SJSA1 (cell line): ENCODE measurements around the gene RRH. TPM values are rescaled to one million over a fixed set of nuclear protein-coding genes. Genes with fewer than 3 reads are reported as not detected.
A peak's percentile ranks its signal among the peaks of the same experiment; 100 is the strongest.
"Not testable (repeated sequence)": the region's sequence is repeated elsewhere in the genome, so short reads cannot be mapped to it uniquely, and the experiment has no call there.

Experiments
- DNase-seq, 2 experiments: peaks; one replicate each; pipeline ENCODE4 v3.0.0-alpha.2; 2015 to 2020; ENCODE audit warnings: low spot score in 2 of 2, low read depth in 1 of 2
- H3K27ac ChIP-seq: fragments of 250-450 bp; sonication (Bioruptor Pico); 2 replicates; pipeline ENCODE4 v1.5.1; 2020; ENCODE audit warnings: mild to moderate bottlenecking, moderate library complexity
- H3K27me3 ChIP-seq: fragments of 250-450 bp; sonication (Bioruptor Pico); replicated peaks from 2 replicates; pipeline ENCODE4 v1.5.1; 2020; ENCODE audit warnings: mild to moderate bottlenecking, moderate library complexity
- H3K36me3 ChIP-seq: fragments of 250-450 bp; sonication (Bioruptor Pico); 2 replicates; pipeline ENCODE4 v1.5.1; 2020; ENCODE audit warnings: mild to moderate bottlenecking
- H3K4me1 ChIP-seq: fragments of 250-450 bp; sonication (Bioruptor Pico); replicated peaks from 2 replicates; pipeline ENCODE4 v1.6.1; 2021; ENCODE audit warnings: mild to moderate bottlenecking
- H3K4me3 ChIP-seq: fragments of 250-450 bp; sonication (Bioruptor Pico); 2 replicates; pipeline ENCODE4 v1.5.1; 2020; ENCODE audit warnings: mild to moderate bottlenecking
- H3K9me3 ChIP-seq: fragments of 250-450 bp; sonication (Bioruptor Pico); replicated peaks from 2 replicates; pipeline ENCODE4 v1.5.1; 2020; ENCODE audit warnings: mild to moderate bottlenecking
- total RNA-seq: library from RNA; depleted of rRNA; stranded (reverse); fragments of >200 nt; shearing (Covaris generic); gene quantifications from 2 replicates; pipeline ENCODE4 v1.2.3, GENCODE V29; 2014

The RRH gene
- total RNA-seq, 1 experiment from 2014 or later = not detected

DNA sequence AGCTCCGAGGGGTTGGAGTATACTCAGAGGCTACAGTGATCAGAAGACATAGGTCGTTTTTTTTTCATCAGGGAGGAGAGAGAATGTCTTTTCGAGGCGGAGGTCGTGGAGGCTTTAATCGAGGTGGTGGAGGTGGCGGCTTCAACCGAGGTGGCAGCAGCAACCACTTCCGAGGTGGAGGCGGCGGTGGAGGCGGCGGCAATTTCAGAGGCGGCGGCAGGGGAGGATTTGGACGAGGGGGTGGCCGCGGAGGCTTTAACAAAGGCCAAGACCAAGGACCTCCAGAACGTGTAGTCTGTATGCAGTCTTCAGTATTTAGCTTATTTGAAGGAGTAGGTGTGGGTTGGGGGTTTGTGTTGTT lies 11.7 kb upstream of the RRH start:
- Histone ChIP-seq H3K27me3 (no peaks in the 10 kb centered on the region), H3K27ac (peak overlapping the region; percentile 58), H3K4me1 (peaks cover 8% of the 10 kb centered on the region), H3K9me3 (no peaks in the 10 kb centered on the region), H3K4me3 (peak overlapping the region; percentile 55), H3K36me3 (peaks cover 38% of the 10 kb centered on the region)
- no peak for DNase-seq

DNA sequence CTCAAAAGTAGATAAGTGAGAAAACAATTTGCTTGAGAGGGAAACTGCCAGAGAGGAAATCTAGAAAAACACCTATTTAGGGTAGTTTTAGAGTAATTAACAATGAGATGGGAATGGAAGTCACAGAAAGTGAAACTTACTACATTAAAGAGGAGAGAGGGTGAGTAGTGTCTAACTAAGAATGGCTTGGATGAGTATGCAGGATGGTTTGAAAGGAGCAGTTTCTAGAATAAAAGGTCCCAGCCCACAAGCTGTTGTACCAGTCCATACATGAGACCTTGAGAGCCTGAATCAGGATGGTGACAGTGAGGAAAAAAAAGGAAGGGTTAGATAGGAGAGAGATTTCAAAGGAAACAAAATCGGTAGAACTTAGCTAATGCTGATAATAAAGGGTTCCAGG lies 10.9 kb upstream of the RRH start:
- H3K9me3 ChIP-seq = no peaks in the 10 kb centered on the region
- no peak for DNase-seq
- peaks cover 45% of the 10 kb centered on the region for H3K36me3 ChIP-seq
- H3K27ac ChIP-seq = no peak overlapping the region
- peaks cover 8% of the 10 kb centered on the region for H3K4me1 ChIP-seq
- peak overlapping the region; percentile 55; the same call in 1 of the 2 replicates for H3K4me3 ChIP-seq
- no peaks in the 10 kb centered on the region for H3K27me3 ChIP-seq

DNA sequence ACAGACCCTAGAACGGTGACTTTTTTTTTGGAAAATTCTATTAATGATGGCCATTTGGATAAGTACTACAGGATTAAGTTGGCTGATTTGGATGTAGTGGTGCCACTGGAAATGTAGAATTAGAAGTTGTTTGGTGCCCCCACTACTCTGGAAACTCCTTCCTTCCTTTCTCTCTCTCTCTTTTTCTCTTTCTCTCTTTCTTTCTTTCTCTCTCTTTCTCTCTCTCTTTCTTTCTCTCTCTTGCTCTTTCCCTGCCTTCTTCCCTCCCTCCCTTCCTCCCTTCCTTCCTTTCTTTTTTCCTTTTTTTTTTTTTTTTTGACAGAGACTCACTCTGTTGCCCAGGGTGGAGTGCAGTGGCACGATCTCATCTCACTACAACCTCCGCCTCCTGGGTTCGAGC lies 9.5 kb upstream of the RRH start:
- H3K27me3 ChIP-seq = no peaks in the 10 kb centered on the region

DNA sequence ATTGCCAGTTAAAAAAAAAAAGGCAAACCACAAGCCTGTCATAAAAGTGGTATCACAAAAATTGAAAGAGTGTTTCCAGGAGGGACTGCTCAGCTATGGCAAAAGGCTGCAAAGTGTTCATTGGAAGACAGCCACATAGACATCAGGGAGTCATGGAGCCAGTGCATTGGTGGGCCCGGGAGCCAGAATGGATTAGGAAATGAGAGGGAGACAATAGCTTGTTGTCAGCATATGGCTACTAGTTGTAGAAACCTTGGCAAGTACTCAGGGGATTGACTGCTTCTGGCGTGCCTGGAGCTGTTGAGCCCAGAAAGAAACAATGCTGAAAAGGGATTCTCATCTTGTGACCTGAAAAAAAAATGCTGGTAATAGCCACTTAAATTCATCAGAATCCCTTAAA lies 7.2 kb upstream of the RRH start:
- no peak for DNase-seq
- Histone ChIP-seq H3K4me1 (peaks cover 8% of the 10 kb centered on the region), H3K4me3 (no peak overlapping the region), H3K36me3 (peaks cover 78% of the 10 kb centered on the region), H3K27ac (no peak overlapping the region), H3K27me3 (no peaks in the 10 kb centered on the region), H3K9me3 (no peaks in the 10 kb centered on the region)

More for the DNA sequence above, 9.5 kb upstream of the RRH start:
- DNase-seq = no peak
- Histone ChIP-seq H3K9me3 (no peaks in the 10 kb centered on the region), H3K36me3 (peaks cover 58% of the 10 kb centered on the region), H3K27ac (no peak overlapping the region), H3K4me1 (peaks cover 8% of the 10 kb centered on the region), H3K4me3 (no peak overlapping the region)

DNA sequence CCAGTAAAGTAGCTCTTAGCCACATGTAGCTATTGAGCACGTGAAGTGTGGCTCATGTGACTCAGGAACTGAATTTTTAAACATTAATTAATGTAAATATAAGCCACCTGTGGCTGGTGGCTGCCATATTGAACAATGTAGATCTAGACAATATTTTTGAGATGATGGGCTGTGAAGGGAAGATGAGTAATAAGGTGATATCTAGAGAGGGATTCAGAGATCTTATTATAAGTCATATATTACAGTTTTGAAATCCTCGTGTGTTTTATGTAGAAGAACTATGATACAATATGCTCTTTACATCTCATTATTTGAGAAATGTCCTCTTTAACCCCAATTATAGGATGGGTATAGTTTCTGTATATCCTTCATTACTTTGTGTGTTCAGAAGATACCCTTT lies 6.6 kb upstream of the RRH start:
- peaks cover 8% of the 10 kb centered on the region for H3K4me1 ChIP-seq
- peaks cover 82% of the 10 kb centered on the region for H3K36me3 ChIP-seq
- no peaks in the 10 kb centered on the region for H3K27me3 ChIP-seq
- no peak overlapping the region for H3K27ac ChIP-seq
- H3K4me3 ChIP-seq = no peak overlapping the region
- DNase-seq = no peak
- H3K9me3 ChIP-seq = no peaks in the 10 kb centered on the region

DNA sequence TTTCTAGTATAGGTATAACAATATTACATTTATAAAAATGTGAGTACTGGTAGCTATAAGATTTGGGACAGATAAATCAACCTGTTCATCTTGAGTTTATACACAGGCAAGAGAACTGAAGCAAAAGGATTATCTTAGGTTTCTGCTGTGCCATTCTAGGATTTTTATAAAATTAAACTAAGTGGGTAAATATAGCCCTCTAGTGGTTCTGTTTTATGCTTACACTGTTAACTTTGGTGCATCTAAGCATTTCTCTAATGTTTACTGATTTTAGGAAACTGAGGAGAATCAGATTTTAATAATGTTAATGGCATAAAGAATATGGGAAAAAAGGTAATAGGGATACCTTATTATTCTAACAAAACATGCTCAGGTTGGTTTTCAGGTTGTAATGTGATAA lies 1.1 kb upstream of the RRH start:
- no peaks in the 10 kb centered on the region for H3K27me3 ChIP-seq
- no peak overlapping the region for H3K27ac ChIP-seq
- no peak for DNase-seq
- peaks cover 54% of the 10 kb centered on the region for H3K36me3 ChIP-seq
- no peaks in the 10 kb centered on the region for H3K9me3 ChIP-seq
- no peak overlapping the region for H3K4me3 ChIP-seq
- no peaks in the 10 kb centered on the region for H3K4me1 ChIP-seq

- H3K4me1 ChIP-seq = no peaks in the 10 kb centered on the region
These were observed 6.0 kb downstream of the RRH start for GRCh38 chr4:109833756-109834155.

DNA sequence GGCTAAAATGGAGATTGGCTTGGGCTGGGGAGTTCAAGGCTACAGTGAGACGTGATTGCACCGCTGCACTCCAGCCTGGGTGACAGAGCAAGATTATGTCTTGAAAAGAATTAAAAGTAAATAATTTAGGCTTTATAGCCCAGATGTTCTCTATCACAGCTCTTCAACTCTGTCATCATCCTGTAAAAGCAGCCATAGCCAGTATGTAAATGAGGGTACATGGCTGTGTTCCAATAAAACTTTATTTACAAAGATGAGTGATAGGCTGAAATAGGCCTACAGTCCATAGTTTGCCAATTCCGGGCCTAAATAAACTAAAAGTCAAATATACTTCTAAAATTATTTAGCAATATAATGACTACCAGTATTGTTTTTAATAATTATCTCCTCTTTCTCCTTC lies 9.2 kb downstream of the RRH start:
- Histone ChIP-seq H3K27ac (no peak overlapping the region), H3K27me3 (0 out of 2 replicates have a peak, but pooled peaks cover 2% of the 10 kb centered on the region), H3K36me3 (no peaks in the 10 kb centered on the region), H3K4me3 (no peak overlapping the region), H3K9me3 (no peaks in the 10 kb centered on the region), H3K4me1 (no peaks in the 10 kb centered on the region)
- DNase-seq = no peak

More at GRCh38 chr4:109833756-109834155, 6.0 kb downstream of the RRH start:
- Histone ChIP-seq H3K36me3 (no peaks in the 10 kb centered on the region), H3K4me3 (no peak overlapping the region), H3K9me3 (no peaks in the 10 kb centered on the region), H3K27ac (no peak overlapping the region), H3K27me3 (no peaks in the 10 kb centered on the region)
- DNase-seq = no peak

DNA sequence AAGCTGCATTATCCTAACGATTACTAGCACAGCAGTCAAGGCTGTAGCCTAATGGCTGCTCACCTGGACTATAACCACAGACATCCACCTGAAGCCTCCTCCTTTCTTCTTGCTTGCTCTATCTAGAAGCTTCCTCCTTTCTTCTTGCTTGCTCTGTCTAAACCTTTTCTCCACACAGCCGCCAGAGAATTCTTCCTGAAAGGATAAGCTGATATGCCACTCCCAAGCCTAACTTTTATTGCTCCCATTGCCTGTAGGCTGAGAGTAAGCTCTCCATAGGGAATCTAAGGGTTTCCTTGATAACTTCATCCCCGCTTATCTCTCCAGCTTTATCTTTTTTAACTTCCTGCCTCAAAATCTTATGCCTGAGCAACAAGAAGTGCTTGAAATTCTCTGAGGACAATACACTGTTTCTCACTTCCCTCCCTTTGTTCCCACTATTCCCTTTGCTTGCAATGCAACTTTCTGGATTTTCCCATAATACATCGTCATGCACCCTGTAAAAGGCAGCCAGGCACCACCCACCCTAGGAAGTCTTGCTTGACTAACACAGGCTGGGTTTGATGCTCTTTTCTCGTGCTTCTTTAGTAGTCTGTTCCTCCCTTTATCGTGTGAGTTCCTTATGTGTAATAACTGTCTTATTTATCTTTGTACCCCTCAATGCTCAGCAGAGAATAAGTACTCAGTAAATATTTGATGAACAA lies 18.8 kb downstream of the RRH start:
- Histone ChIP-seq H3K36me3 (no peaks in the 10 kb centered on the region), H3K4me3 (no peak overlapping the region), H3K27ac (no peak overlapping the region), H3K9me3 (no peaks in the 10 kb centered on the region), H3K4me1 (no peaks in the 10 kb centered on the region), H3K27me3 (no peaks in the 10 kb centered on the region)
- DNase-seq = no peak

DNA sequence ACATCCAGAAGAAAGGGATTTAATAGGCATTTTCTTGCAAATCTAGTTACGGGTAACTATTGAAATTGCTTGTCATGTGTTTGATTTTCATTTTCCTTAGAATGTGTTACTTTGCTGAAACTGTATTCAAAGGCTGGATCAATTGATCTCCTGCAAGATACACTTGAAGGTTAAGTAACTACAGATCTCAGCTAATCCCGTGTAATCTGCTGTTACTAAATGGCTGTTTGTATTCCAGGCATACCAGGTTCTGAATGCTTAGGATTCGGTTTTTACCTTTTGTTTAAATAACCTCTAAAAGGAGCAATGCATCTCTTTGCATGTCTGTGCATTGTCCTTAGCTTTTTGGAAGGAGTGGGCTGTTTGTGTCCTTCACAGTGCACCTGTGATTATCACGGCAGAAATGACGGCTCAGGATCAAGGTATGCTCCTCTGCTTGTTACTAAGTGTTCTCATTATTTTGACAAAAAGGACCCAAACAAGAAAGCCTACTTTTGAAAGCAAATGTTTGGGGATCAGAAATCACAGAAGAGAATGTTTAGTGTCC lies 20.2 kb downstream of the RRH start, which contains the start of gene LRIT3:
LRIT3 (plus strand) TSS at position 212 of the 547 bp plus-strand sequence; CDS start at position 307, 95 bp downstream.
- Histone ChIP-seq H3K36me3 (no peaks in the 10 kb centered on the region), H3K9me3 (no peaks in the 10 kb centered on the region), H3K27ac (no peak within 1 kb of the TSS), H3K27me3 (no peaks in the 10 kb centered on the region), H3K4me3 (no peak within 1 kb of the TSS), H3K4me1 (no peaks in the 10 kb centered on the region)
- DNase-seq = no peak

DNA sequence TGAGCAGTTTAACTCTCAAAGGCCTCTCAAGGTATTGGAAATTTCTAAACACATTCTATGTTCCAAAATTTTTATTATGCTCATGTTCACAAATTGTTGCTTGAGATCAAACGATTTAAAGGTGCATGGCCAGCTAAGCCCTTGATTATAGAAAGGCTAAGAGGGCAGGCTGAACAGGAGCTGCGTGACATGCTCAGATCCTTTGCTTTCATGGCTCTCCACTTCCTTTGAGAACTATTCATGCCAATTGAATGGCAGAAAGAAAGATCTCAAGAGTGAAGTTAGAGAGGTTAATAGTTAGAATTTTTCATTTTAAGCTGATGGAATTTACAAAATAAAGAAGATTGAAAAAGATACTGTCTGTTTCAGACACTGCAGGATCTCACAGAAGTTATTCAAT lies 20.7 kb downstream of the RRH start:
- H3K4me3 ChIP-seq = no peak overlapping the region
- H3K27me3 ChIP-seq = no peaks in the 10 kb centered on the region
- no peaks in the 10 kb centered on the region for H3K4me1 ChIP-seq
- no peaks in the 10 kb centered on the region for H3K9me3 ChIP-seq
- no peaks in the 10 kb centered on the region for H3K36me3 ChIP-seq
- no peak for DNase-seq
- H3K27ac ChIP-seq = no peak overlapping the region

DNA sequence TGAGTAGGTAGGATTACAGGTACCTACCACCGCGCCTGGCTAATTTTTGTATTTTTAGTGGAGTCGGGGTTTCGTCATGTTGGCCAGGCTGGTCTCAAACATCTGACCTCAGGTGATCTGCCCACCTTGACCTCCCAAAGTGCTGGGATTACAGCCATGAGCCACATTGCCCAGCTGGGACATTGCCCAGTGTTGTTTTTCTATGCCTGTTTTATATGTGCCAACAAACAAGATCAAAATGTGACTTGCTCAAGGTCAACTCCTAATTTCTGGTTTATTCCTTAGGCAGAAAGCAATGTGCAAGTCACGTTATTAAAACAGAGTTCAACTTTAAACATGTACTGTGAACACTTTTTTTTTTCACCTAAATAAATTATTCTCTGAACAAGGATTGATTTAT lies 22.8 kb downstream of the RRH start:
- Histone ChIP-seq H3K9me3 (no peaks in the 10 kb centered on the region), H3K27me3 (no peaks in the 10 kb centered on the region), H3K4me3 (no peak overlapping the region), H3K4me1 (no peaks in the 10 kb centered on the region), H3K27ac (no peak overlapping the region), H3K36me3 (no peaks in the 10 kb centered on the region)
- no peak for DNase-seq

- not testable (repeated sequence) for H3K4me3 ChIP-seq
These were observed 31.9 kb downstream of the RRH start for GRCh38 chr4:109859426-109860300.

DNA sequence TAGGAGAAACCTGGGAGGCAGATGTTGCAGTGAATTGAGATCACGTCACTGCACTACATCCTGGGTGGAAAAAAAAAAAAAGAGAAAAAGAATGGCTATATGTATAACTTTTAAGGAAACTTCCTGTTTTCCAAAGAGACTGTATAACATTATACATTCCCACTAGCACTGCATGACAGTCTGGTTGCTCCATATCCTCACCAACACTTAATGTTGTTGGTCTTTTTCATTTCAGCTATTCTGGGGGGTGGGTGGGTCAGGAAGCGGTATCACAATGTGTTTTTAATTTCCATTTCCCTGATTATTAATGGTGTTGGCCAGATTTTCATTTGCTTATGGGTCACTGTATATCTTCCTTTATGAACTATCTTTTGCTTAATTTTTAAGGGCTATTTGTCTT lies 33.5 kb downstream of the RRH start:
- DNase-seq = no peak
- Histone ChIP-seq H3K27ac (no peak overlapping the region), H3K36me3 (no peaks in the 10 kb centered on the region), H3K4me1 (no peaks in the 10 kb centered on the region), H3K4me3 (no peak overlapping the region), H3K9me3 (no peaks in the 10 kb centered on the region), H3K27me3 (no peaks in the 10 kb centered on the region)

More at GRCh38 chr4:109859426-109860300, 31.9 kb downstream of the RRH start:
- not testable (repeated sequence) for H3K9me3 ChIP-seq, H3K36me3 ChIP-seq, H3K4me1 ChIP-seq, DNase-seq, H3K27ac ChIP-seq, H3K27me3 ChIP-seq
